ENCODE measurements around the gene LYRM4.

- TF ChIP-seq CTCF (IDR thresholded peaks at IDR 0.05): no peak
- no peak for TF ChIP-seq POLR2A (IDR thresholded peaks at IDR 0.05)
Observed at GRCh38 chr6:5071216-5071615, 189.5 kb downstream of the LYRM4 start.
